HG02970 (cell line): ENCODE results near the gene NR4A3.

Experiments
- ATAC-seq: cut with Tn5 transposase; IDR thresholded peaks from one replicate; pipeline ENCODE4 v1.9.1; 2021; ENCODE audit warnings: mild to moderate bottlenecking, moderate library complexity, moderate number of reproducible peaks; ENCODE audit not compliant: unreplicated experiment, low FRiP score

Gene NR4A3

DNA sequence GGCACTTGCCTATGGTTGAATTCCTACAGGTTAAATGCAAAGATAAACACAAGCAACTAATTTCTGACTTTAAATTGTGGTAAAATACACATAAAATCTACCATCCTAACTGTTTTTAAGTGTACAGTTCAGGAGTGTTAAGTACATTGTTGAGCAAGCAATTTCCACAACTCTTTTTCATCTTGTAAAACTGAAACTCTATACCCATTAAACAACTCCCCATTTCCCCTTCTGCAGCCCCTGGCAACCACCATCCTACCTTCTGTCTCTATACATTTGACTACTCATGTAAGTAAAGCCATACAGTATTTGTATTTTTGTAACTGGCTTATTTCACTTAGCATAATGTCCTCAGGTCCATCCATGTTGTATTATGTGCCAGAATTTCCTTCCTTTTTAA is 46.3 kb downstream of the NR4A3 start:
- ATAC-seq: no peak

DNA sequence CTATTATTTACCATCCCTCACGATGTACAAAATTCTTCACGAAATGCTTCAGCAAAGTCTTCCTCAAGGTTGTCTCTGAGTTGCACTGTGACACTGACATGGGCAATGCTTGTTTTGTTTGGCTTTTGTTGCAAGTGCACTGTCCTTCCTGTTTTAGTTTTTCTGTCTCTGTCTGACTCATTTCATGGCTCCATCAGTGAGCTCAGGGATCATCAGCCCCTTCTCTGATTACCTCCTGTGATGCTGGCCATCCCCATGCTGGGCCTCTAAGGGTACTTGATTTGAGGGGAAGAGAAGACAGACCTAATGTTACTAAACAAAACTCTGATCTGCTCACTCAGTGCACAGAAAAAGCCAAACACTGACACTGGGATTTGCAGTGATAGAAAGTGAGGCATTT is 47.2 kb downstream of the NR4A3 start:
- ATAC-seq: no peak

DNA sequence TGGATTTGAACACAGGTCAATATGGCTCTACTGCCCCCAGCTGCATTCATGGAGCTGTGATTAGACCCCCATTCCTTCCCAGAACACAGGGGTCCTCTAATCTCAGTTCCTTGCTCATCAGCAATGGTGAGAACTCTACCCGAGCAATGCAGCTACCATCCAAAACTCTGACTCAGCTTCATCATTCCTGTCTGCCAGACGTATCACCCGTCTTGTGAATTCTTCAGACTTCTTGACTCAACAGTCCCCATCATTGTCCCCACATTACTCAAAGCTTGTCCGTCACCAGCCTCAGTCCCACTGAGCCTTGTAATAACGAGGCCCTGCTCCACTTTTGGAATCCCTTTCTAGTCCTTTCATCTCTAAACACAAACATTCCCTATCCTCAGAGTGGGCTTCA is 48.4 kb downstream of the NR4A3 start:
- ATAC-seq: no peak

DNA sequence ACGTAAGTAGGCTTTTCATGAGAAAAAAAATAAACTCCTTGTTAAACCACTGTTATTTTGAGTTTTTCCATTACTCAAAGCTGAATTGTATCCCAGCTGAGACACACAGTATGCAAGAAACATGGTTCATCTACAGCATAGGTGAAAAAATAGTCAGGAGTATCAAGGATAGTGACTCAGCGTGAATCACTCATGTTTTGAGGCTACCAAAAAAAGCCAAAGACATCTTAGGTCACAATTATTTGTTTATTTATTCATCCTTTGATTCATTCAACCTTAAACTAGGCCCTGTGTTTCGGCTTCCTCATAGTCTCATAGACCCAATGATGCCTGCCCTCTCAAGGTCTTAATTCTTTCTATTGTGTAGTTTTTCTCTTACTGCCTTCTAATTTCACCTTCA is 51.8 kb downstream of the NR4A3 start:
- no peak for ATAC-seq

DNA sequence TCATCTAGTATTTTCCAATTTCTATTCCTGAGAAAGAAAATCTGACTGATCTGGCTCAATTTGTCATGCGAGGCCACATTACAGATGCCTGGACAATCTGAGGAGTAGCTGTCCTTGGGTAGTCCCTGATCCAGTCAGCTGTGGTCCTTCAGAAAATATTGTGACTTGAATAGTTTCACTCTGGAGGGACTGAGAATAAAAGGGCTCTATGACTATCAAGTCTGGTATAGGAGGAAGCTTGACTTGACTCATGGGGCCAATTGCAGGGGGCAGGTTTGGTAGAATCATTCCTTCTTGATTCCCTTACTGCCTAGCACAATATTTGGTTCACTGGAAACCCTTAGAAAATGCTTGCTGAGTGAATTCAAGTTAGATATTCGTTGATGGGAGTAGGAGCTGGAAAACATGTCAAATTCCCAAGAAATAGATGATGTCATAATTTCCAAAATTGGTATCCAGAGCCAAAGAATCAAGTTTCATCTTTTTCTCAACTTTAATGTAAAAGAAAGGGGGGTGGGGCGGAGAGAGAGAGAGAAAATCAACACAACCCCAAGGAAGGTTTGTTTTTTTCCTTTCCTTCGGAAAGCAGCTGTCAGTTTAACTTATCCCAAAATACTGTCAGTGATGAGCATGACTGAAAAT is 52.4 kb downstream of the NR4A3 start:
- no peak for ATAC-seq

DNA sequence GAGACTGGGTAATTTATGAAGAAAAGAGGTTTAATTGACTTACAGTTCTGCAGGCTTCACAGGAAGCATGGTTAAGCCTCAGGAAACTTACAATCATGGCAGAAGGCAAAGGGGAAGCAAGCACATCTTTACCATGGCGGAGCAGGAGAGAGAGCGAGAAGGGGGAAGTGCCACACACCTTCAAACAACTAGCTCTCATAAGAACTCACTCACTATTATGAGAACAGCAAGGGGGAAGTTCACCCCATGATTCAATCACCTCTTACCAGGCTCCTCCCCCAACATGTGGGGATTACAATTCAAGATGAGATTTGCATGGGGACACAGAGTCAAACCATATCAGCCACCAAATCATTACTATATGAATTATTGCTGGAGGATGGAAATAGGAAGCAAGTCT is 54.5 kb downstream of the NR4A3 start:
- ATAC-seq: no peak

DNA sequence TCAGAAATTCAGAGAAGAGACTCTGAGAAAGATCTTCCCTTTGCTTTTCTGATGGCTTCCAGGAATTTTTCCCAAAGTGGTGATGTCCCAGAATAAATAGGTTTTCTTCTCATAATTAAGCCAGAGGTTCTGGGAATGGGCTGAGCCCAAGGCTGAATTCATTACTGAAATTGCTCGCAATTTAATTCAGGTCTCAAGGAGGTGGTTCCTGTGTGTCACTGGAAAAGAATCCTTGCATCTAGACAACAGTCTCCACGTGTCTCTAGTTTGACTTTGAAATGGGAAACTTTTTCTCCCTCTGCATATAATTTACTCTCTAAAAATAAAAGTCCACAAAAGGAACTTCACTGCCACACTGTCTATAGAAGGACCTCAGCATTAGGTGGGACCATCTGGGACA is 57.0 kb downstream of the NR4A3 start:
- ATAC-seq: no peak

DNA sequence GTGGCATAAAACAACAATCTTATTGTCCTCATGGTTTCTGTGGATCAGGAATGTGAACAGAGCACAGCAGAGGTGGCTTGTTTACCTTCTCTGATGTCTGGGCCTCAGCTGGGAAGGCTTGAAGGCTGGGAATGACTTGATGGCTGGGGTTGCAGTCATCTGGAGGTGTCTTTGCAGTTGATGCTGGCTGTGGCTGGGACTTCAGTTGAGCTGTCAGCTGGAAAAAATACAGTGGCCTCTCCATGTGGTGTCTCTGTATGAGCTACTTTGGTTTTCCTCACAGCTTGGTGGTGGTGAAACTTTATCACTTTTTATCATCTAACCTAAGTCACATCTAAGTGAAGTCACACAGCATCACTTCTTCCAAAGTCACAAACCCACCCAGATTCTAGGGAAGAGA is 60.1 kb downstream of the NR4A3 start:
- no peak for ATAC-seq

DNA sequence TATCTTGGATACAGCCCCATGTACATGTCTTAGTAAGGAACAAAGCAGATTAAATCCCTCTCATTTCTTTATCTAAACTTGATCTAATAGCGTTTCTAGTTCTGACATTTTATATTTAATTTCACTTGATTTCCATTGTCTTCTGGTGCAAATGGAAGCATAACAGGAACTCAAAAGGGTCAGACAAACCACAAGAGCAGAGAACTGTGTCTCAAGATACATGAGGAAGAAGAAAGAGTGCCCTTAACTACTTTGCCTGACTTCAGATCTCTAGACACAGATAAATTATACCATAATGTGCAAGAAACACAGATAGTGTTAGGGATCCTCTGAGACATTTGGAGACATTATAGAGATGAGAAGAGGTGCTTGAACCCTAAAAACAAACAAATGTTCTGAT is 64.1 kb downstream of the NR4A3 start:
- ATAC-seq: no peak

DNA sequence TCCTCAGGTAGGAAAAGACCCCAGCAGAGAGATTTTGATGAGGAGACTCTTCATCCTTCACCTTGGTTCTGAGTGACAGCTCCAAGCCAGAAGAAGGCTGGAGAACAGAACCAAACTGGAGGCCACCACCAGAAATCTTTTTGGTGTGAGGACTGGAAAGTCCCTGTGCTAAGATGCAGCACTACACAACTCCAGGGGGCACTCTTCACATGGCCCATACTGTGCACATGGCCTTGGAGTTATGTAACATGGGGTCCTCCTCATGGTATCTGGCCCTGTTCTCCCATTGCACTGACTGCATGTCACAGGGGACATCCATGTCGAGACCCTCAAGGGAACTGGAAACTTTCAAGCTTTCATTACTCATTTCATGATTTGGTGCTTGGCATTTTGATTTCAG is 67.4 kb downstream of the NR4A3 start:
- no peak for ATAC-seq

DNA sequence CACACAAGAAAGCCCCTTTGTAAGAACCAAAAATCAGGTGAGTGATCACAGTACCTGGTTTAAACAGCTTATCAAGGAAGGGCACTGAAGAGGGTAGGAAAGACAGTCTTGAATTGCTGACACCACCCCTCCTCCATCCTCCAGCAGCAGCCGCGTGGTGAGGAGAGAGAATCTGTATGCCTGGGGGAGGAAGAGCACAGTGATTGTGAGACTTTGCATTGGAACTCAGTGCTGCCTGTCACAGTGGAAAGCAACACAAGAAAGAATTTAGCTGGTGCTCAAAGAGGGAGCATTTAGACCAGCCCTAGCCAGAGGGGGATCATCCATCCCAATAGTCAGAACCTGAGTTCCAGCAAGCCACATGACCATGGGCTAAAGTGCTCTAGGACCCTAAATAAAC is 73.1 kb downstream of the NR4A3 start:
- ATAC-seq: no peak

DNA sequence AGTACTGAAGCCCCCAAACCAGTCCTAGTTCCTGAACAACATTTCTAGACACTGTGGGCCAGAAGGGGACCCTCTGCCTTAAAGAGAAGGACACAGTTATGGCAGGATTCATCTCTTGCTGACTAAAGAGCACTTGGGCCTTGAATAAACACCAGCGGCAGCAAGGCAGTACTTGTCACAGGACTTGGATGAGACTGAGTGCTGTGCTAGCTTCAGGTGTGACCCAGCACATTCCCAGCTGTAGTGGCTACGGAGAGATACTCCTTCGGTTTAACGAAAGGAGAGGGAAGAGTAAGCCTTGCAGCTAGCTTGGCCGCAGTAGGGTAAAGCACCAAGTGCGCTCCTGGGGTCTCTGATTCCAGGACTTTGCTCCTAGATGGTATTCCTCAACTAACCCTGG is 73.8 kb downstream of the NR4A3 start:
- ATAC-seq: no peak

DNA sequence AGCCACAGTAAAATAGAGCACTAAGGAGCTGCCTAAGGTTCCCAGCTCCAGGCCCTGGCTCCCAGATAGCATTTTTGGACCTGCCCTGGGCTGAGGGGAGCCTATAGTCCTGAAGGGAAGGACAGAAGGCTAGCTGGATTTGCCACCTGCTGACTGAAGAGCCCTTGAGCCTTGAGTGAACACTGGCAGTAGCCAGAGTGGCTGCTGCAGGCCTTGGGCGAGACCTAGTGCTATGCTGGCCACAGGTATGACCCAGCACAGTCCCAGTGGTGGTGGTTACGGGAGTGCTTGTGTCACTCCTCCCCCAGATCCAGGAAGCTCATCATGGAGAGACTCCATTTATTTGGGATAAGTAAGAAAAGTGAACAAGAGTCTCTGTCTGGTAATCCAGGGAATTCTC is 74.4 kb downstream of the NR4A3 start:
- no peak for ATAC-seq

DNA sequence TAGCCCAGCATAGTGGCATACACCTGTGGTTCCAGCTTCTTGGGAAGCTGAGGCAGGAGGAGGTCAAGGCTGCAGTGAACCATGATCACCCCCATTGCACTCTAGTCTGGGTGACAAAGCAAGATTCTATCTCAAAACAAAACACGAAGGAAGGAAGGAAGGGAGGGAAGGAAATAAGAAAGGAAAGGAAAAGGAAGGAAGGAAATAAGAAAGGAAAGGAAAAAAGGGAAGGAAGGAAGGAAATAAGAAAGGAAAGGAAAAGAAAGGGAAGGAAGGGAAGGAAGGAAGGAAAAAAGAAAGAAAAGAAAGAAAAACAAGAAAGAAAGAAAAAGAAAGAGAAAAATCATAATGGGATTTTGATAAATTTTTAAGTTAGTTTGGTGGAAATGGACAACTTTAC is 81.7 kb downstream of the NR4A3 start:
- ATAC-seq: no peak

DNA sequence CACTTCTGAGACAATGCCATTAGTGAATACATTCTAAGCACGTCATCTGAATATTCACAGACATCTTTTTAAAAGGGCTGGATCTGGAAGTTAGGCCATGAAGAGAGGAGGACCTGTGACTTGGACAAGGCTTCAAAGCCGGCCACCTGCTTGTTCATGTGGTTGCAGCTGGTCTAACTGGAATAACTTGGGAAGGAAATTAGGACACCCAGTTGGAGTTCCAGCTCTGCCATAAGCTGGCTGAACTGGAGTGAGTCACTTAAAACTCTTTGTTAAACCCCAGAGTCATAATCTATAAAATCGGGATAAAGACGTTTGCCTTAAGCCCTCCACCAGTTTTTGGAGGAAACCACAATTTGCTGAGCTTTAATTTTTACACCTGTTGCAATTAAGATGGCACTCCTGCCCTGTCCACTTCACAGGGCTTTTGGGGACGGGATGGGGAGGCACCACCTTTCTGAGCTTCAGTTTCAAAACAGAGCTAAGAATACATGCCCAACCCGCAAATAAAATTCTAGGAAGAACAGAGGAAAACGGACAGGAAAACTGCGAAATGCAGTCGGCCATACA is 84.2 kb downstream of the NR4A3 start:
- no peak for ATAC-seq

DNA sequence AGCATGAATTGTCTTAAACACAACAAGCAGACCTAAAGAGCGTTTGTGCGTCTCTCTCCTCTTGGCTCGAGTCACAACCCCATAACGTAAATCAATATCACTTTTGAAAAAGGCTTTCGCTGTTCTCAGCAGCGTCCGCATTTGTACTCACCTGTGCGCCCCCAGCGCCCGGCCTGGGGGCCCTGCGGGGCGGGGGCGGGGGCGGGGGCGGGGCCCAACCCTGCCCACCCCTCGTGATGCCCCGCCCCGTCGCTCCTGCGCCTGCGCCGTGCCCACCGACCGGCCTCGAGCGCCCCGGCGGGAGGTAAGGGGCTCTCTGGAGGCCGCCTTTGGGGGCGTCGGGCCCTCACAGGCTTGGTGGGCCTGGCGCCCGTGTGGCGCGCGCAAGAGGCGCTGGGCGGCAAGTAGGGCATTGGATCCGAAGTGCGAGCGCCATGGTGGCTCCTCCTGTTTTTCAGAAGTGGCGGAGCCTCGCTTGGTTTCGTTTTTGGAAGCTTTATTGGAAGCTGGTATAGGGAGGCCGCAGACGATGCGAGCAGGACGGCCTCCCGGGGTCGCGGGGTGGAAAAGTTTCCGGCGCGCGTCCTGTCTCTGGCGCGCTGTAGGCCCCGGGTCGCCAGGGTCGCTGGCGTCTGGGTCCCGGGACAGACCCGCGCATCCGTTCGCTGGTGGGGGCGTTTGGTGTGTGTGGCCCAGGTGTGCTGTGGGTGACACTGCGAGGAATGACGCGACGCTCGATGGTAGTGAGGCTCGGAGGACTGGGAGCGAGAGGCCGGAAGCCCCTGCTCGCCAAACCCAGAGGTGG is 84.9 kb downstream of the NR4A3 start, which contains the start of gene STX17:
TSS of gene STX17 (plus strand) at position 252 of the 805 bp plus-strand sequence. CDS start 8,586 bp downstream, outside the sequence.
- ATAC-seq: peak; percentile 73

DNA sequence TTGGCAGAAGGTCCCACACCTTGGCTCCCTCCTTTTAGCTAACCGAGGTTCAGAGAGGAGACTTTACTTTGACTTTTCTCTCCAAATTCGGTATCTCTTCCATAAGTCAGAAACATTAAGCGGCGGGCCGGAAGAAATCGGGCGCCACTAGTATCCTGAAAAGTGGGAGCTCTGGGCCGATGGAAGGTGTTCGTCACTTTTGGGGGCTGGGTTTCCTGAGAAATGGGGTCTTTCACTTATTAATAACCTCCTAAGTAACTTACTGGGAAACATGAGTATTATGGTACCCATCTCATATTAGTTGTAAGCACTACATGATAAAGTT is 85.5 kb downstream of the NR4A3 start:
- no peak for ATAC-seq

DNA sequence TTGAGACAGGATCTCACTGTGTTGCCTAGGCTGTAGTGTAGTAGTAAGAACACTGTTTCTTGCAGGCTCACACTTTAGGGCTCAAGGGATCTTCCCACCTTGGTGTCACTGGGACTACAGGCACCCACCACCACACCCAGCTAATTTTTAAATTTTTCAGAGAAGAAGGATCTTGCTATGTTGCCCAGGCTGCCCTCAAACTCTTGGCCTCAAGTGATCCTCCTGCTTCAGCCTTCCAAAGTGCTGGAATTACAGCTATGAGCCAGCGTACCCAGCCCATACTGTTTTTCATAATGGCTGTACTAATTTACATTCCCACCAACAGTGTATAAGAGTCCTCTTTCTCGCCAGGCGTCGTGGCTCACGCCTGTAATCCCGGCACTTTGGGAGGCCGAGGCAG is 89.9 kb downstream of the NR4A3 start:
- no peak for ATAC-seq
